Measurements from ENCODE around the gene STXBP5. TPM values are rescaled to one million over a fixed set of nuclear protein-coding genes. Genes with fewer than 3 reads are reported as not detected.
A peak's percentile ranks its signal among the peaks of the same experiment; 100 is the strongest.

The STXBP5 gene
- polyA plus RNA-seq (2012; ENCODE audit: insufficient read depth, insufficient read length), result 5.9 TPM

GRCh38 chr6:147204060-147204785 is at the start of gene STXBP5:
TSS of gene STXBP5 (plus strand) at chr6:147204417. CDS start at chr6:147204533, 116 bp downstream.
- DNase-seq (ENCODE audit: low read depth, low spot score), result peak; percentile 45
- H3K4me3 ChIP-seq (ENCODE audit: low read length), result peak within 1 kb of the TSS; percentile 90

DNA sequence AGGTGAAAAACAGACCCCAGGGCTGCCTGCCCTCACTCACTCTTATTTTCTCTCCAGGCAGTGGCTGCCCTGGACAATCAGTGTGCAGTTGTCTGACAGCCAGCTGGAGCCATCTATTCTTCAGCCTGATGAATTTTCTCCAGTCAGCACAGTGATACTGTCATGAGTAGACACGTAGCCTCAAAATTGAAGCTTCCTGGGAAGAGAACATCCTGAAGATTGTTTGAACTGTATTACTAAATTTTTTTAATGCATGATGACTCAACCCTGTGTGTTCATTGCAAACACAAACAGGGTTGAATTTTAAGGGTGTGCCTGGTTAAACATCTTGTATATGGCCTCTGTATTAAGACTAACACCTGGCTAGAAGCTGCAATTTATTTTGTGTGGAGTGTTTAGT is 49.8 kb upstream of the STXBP5 start:
- H3K4me3 ChIP-seq (ENCODE audit: low read length), result no peak overlapping the region
- DNase-seq (ENCODE audit: low read depth, low spot score), result no peak

DNA sequence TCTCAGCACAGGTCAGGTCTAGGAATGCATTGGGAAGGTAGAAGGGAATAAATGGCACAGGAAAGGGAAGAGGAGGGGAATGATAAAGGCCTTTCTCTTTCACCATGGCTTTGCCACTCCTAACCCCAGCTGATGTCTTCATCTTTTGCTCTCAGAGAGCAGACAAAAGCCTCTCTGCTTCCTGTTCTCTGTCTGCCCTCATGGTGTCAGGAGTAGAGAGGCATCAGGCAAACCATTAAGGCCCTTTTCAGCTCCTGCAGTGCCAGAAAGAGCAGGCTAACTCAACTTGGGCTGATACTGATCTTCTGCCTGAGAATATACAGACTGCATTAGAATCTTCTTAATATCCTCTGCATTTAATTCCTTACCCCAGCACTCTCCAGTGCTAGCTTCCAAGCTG is 48.0 kb upstream of the STXBP5 start:
- DNase-seq (ENCODE audit: low read depth, low spot score), result no peak
- H3K4me3 ChIP-seq (ENCODE audit: low read length), result no peak overlapping the region

DNA sequence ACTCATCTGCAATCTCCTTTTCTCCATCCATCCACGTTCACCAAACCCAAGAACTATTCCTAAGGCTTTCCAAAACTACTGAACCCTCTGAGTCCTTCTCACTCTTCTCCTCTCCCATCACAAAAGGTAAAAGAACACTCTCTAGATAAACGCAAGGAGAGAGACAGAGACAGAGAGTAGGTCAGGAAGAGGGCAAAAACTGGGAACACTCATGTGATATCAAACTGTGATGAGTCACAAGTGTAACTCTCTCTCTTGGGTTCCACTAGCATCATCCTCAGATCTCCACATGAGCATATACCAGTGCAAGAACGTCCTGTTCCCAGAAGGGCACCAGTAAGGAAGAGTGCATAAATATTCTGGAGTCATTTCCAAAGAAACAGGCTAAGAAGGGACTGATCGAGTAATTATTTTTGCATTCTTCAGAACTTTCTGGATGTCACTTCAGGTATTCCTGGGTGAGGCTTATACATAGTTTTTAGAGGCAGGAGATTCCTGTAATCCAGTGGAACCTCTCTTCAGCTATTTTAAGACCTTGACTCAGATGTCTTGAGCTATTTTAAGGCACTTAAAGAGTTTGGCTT is 47.3 kb upstream of the STXBP5 start:
- no peak overlapping the region for H3K4me3 ChIP-seq (ENCODE audit: low read length)
- DNase-seq (ENCODE audit: low read depth, low spot score), result no peak

GRCh38 chr6:147157930-147158329 is 46.3 kb upstream of the STXBP5 start:
- H3K4me3 ChIP-seq (ENCODE audit: low read length), result no peak overlapping the region
- DNase-seq (ENCODE audit: low read depth, low spot score), result no peak

- H3K4me3 ChIP-seq (ENCODE audit: low read length), result no peak overlapping the region
- DNase-seq (ENCODE audit: low read depth, low spot score), result peak; percentile 14
Measured at GRCh38 chr6:147158881-147159280, 45.3 kb upstream of the STXBP5 start.

- no peak overlapping the region for H3K4me3 ChIP-seq (ENCODE audit: low read length)
- DNase-seq (ENCODE audit: low read depth, low spot score), result no peak
Measured at GRCh38 chr6:147159536-147160374, 44.5 kb upstream of the STXBP5 start.

GRCh38 chr6:147160593-147160992 is 43.6 kb upstream of the STXBP5 start:
- no peak overlapping the region for H3K4me3 ChIP-seq (ENCODE audit: low read length)
- no peak for DNase-seq (ENCODE audit: low read depth, low spot score)

DNA sequence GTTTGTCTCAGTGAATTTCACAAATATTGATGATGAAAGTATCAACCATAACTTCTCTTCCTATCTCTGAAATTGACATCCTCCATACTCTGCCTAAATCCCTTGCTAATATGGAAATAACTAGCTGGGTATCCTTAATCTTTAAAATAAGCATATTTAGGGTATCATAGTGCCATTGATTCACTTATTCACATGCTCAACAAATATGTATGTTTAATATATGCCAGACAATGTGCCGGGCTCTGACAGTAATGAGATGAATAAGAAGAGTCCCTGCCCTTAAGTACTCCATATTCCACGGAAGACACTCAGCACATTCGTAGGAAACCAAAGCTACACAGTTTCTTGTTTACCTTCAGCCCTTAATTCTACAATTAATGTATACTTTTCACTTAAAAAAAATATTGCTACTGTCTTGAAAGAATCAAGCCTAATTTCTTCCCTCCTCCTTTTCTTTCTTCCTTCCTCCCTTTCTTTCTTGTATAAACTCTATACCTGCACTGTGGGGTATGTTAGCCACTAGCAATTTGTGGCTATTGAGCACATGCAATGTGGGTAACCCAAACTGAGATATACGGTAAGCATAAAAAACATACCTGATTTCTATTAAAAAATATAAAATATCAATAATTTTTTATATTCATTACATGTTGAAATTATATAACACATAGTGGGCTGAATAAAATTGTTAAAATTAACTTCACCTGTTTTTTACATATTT is 42.8 kb upstream of the STXBP5 start:
- DNase-seq (ENCODE audit: low read depth, low spot score), result no peak
- no peak overlapping the region for H3K4me3 ChIP-seq (ENCODE audit: low read length)

DNA sequence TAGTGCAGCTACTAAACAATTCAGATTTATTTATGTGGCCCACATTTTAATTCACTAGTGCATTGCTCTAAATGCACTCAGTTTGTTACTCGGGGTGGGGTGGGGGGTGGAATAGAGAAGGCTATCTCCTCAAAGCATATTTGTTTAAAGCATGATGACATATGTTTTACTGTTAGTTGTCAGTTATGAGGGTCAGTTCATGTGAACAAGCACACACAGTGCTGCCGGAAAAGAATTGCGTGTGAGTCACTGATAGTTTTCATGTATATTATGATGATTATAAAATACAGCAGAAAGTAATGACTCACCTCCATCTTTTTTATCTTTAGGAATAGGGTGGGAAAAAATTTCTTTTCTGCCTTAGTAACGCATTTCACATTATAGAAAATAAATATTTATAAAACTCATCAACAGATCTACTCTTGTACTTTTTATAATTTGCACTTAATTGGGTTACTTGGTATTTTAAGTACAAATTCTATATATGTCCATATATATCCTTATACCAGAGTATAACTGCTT is 42.2 kb upstream of the STXBP5 start:
- no peak overlapping the region for H3K4me3 ChIP-seq (ENCODE audit: low read length)
- no peak for DNase-seq (ENCODE audit: low read depth, low spot score)

DNA sequence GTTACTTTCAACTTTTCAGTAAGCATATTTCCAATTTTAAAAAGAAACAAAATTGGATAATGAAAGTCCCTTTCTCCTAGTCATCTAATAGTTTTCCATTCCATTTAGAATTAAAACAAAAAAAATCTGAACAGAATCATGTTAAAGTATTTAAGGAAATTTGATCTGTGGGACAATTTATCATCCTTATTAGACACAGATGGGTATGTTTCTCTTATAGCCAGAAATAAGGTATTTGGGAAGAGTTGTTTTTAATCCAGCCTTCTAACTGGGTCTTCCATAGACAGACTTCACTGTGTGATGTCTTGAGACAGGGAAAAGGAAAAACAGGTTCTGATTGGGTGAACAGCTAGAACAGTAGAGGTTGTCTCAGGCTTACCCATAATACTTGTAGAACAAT is 39.5 kb upstream of the STXBP5 start:
- H3K4me3 ChIP-seq (ENCODE audit: low read length), result no peak overlapping the region
- DNase-seq (ENCODE audit: low read depth, low spot score), result no peak

DNA sequence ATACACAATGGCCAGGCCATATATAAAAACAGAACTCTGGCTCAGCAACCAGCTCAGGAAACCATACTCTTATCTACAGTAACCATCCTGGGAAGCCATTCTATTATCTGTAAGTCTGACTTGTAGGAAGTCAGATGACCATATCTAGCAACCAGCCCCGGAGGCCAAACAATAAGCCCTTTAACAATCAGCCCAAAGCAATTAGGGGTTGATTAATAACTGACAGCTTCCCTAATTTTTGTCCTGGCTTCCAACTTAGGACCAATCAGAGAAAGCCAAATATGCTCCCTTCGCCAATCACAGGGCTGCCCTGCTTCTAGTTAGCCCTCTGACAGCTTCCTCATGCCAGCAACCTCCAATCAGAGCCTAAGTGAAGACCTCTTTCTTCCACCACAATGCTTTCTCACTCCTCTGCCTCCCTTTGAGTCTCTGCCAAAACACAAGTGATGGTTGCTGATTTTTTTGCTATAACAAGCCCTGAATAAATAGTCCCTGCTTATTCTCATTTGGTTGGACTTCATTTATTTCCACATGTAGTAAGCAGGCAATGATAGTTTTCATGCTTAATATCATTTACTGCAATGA is 37.8 kb upstream of the STXBP5 start:
- no peak for DNase-seq (ENCODE audit: low read depth, low spot score)
- H3K4me3 ChIP-seq (ENCODE audit: low read length), result no peak overlapping the region

GRCh38 chr6:147166992-147167391 is 37.2 kb upstream of the STXBP5 start:
- H3K4me3 ChIP-seq (ENCODE audit: low read length), result no peak overlapping the region

GRCh38 chr6:147167576-147168461 is 36.4 kb upstream of the STXBP5 start:
- no peak overlapping the region for H3K4me3 ChIP-seq (ENCODE audit: low read length)
- no peak for DNase-seq (ENCODE audit: low read depth, low spot score)

More at GRCh38 chr6:147166992-147167391, 37.2 kb upstream of the STXBP5 start:
- DNase-seq (ENCODE audit: low read depth, low spot score), result no peak

- DNase-seq (ENCODE audit: low read depth, low spot score), result no peak
- H3K4me3 ChIP-seq (ENCODE audit: low read length), result no peak overlapping the region
Measured at GRCh38 chr6:147169529-147169928, 34.7 kb upstream of the STXBP5 start.

DNA sequence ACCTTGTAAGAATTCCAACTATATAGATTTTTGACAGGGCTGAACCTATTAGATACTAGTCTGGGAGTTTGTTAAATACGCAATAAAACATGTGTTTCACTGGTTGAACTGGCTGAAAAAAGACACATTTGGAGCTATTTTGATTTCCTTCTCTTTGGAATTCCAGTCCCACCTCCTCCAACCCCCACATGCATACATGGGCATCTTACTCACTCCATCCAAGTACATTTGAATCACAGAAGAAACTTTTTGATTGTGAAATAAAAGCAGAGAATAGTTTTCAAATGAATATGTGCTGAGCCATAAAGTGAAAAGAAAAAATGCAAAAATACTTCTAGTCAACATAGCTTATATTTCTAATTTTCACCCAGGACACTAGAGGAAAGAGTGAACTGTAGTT is 33.9 kb upstream of the STXBP5 start:
- H3K4me3 ChIP-seq (ENCODE audit: low read length), result no peak overlapping the region
- no peak for DNase-seq (ENCODE audit: low read depth, low spot score)

DNA sequence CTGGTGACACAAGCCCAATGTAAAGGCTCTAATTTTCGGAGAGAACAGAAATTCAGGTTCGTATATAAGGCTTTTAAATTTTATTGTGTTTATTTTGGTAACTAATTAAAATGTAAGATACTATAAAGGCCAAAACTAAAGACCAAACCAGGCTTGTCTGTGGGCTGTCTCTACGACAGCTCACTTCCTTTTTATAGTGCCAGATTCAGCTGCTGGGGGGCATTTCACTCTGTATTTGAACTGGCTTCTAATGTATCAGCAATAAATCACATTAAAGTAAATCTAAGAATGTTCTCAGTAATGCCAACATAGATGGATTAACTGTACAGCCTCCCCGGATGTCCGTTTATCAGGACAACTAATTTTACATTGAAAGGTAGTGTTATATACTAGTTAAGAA is 31.1 kb upstream of the STXBP5 start:
- no peak overlapping the region for H3K4me3 ChIP-seq (ENCODE audit: low read length)
- no peak for DNase-seq (ENCODE audit: low read depth, low spot score)
